SH-SY5Y (cell line): Measurements from ENCODE around the gene ELK4.

Experiments used
- GATA2 ChIP-seq: IDR thresholded peaks from 2 replicates; pipeline ENCODE4 v1.6.1; 2011; ENCODE audit warnings: mild to moderate bottlenecking, low read depth, low read length
- GATA3 ChIP-seq: IDR thresholded peaks from 2 replicates; pipeline ENCODE4 v1.6.1; 2011; ENCODE audit warnings: low read depth, mild to moderate bottlenecking, low read length, moderate library complexity

GRCh38 chr1:205580140-205580922, 51.5 kb downstream of the ELK4 start:
- TF ChIP-seq GATA2, result no peak
- TF ChIP-seq GATA3, result no peak
